ENCODE measurements around the gene SERINC4. TPM values are rescaled to one million over a fixed set of nuclear protein-coding genes. Genes with fewer than 3 reads are reported as not detected.
"Not testable (repeated sequence)": the region's sequence is repeated elsewhere in the genome, so short reads cannot be mapped to it uniquely, and the experiment has no call there.

The SERINC4 gene
- total and polyA plus RNA-seq, 10 of the 15 experiments (the other 5 are each of a cell fraction or from before 2014, with no cell fraction given): 0.06 to 0.96 (median 0.26) TPM; not detected in 1

GRCh38 chr15:43802676-43803075 is 2.7 kb upstream of the SERINC4 start:
- H4K20me1 ChIP-seq (ENCODE audit: control insufficient read depth, insufficient read depth); DNase-seq (ENCODE audit: low read depth, low spot score); FAIRE-seq; intact Hi-C loops (cut with micrococcal nuclease; ENCODE audit: unreplicated experiment); H3K9me3 ChIP-seq (replicated peaks; ENCODE audit: control insufficient read depth, insufficient read depth, low read length); H3K9ac ChIP-seq (ENCODE audit: control insufficient read depth, insufficient read depth, low read length); H3K4me3 ChIP-seq; H3K27ac ChIP-seq (ENCODE audit: control insufficient read depth, insufficient read depth); ATAC-seq; BruUV-seq (replicated peaks); H3K4me2 ChIP-seq (ENCODE audit: control insufficient read depth, insufficient read depth); H3K27me3 ChIP-seq (replicated peaks in 1 of 2; ENCODE audit: control insufficient read depth in 2 of 2, insufficient read depth in 2 of 2, low read length in 1 of 2); H2AFZ ChIP-seq (ENCODE audit: control insufficient read depth, low read depth, low read length); RAD21 ChIA-PET (ENCODE audit: unreplicated experiment): not testable (repeated sequence)
- WGBS (ENCODE audit: insufficient coverage, insufficient replicate concordance, low lambda C conversion rate, missing lambda C conversion rate): 100% methylated on average over 7 of the region's 7 CpGs
- peaks cover 24% of the 10 kb centered on the region for H3K4me1 ChIP-seq (ENCODE audit: control insufficient read depth, insufficient read depth, low read length)
- peaks cover 5 to 22% of the 10 kb centered on the region in 2 experiments for H3K36me3 ChIP-seq (ENCODE audit: control insufficient read depth in 2 of 2, insufficient read depth in 2 of 2, low read length in 1 of 2)
- H3K79me2 ChIP-seq (ENCODE audit: control insufficient read depth, insufficient read depth, low read length): peaks cover 16% of the 10 kb centered on the region
- ChIA-PET POLR2A (interaction anchor here (1.4 kb wide), 1 partner anchor 11 kb away, joined by 3 read pairs; no protein-coding TSS in a partner anchor), SMC1A (ENCODE audit: uncharacterized antibody, unreplicated experiment) (interaction anchor here (0.9 to 1.2 kb wide), 2 partner anchors 10 to 29 kb away, joined by 3 read pairs; no protein-coding TSS in a partner anchor), CTCF (interaction anchor here (1.7 kb wide), 1 partner anchor 26 kb away, joined by 5 read pairs; the partner anchor contains the start of gene ELL3)
- TF ChIP-seq SMAD5 (IDR thresholded peaks at IDR 0.05; ENCODE audit: low read depth): 0 out of 2 replicates have a peak, but pooled peaks have one; percentile 23
- in situ Hi-C loops (cut with MboI): loop anchor here (5.0 kb wide), 1 partner anchor 50 kb away; no protein-coding TSS in a partner anchor

- DNase-seq (ENCODE audit: low read depth, low spot score) (peak; percentile 55), ATAC-seq (peak; percentile 93), FAIRE-seq (peak; percentile 95)
- peaks cover 3 to 29% of the 10 kb centered on the region in 2 experiments for H3K36me3 ChIP-seq (ENCODE audit: control insufficient read depth in 2 of 2, insufficient read depth in 2 of 2, low read length in 1 of 2)
- intact Hi-C loops (cut with micrococcal nuclease; ENCODE audit: unreplicated experiment) (loop anchor here (1.0 to 2.0 kb wide), 2 partner anchors 8 to 28 kb away; partner anchors contain the start of gene SERF2), in situ Hi-C loops (cut with MboI) (loop anchor here (5.0 kb wide), 1 partner anchor 48 kb away; no protein-coding TSS in a partner anchor)
- H4K20me1 ChIP-seq (ENCODE audit: control insufficient read depth, insufficient read depth): no peaks in the 10 kb centered on the region
- peak within 1 kb of the TSS; percentile 53 for H2AFZ ChIP-seq (ENCODE audit: control insufficient read depth, low read depth, low read length)
- RAD21 ChIA-PET (ENCODE audit: unreplicated experiment): interaction anchor here (0.9 to 4.3 kb wide), 8 partner anchors 8 to 51 kb away, joined by 3 to 19 read pairs (median 10); partner anchors contain the start of genes ELL3 and MFAP1
- CTCF ChIA-PET: interaction anchor here (0.9 to 1.9 kb wide), 7 partner anchors 8 to 51 kb away, joined by 3 to 9 read pairs (median 6); partner anchors contain the start of gene ELL3
- no peaks in the 10 kb centered on the region for H3K9me3 ChIP-seq (replicated peaks; ENCODE audit: control insufficient read depth, insufficient read depth, low read length)
- WGBS (ENCODE audit: insufficient coverage, insufficient replicate concordance, low lambda C conversion rate, missing lambda C conversion rate): 2% methylated on average over 41 of the region's 44 CpGs
- H3K79me2 ChIP-seq (ENCODE audit: control insufficient read depth, insufficient read depth, low read length): peaks cover 19% of the 10 kb centered on the region
- H3K27ac ChIP-seq (ENCODE audit: control insufficient read depth, insufficient read depth): peak within 1 kb of the TSS; percentile 75
- peak within 1 kb of the TSS; percentile 78 for H3K4me3 ChIP-seq
- peaks cover 24% of the 10 kb centered on the region for H3K4me1 ChIP-seq (ENCODE audit: control insufficient read depth, insufficient read depth, low read length)
- no peaks in the 10 kb centered on the region for H3K27me3 ChIP-seq (replicated peaks in 1 of 2; ENCODE audit: control insufficient read depth in 2 of 2, insufficient read depth in 2 of 2, low read length in 1 of 2)
- SMC1A ChIA-PET (ENCODE audit: uncharacterized antibody, unreplicated experiment): interaction anchor here (0.7 to 2.5 kb wide), 10 partner anchors 8 to 68 kb away, joined by 3 to 18 read pairs (median 4); partner anchors contain the start of genes ELL3, MFAP1, SERF2 and WDR76
- peak within 1 kb of the TSS; percentile 52 for H3K4me2 ChIP-seq (ENCODE audit: control insufficient read depth, insufficient read depth)
- peak within 1 kb of the TSS; percentile 87 for H3K9ac ChIP-seq (ENCODE audit: control insufficient read depth, insufficient read depth, low read length)
- POLR2A ChIA-PET: interaction anchor here (0.5 to 4.6 kb wide), 15 partner anchors 8 to 304 kb away, joined by 3 to 41 read pairs (median 6); partner anchors contain the start of genes ELL3, MFAP1 and SERF2
- TSS peak; percentile 46 for BruUV-seq (replicated peaks)
- no peak for TF ChIP-seq NR2C2 (IDR thresholded peaks at IDR 0.05; ENCODE audit: borderline replicate concordance, control insufficient read depth, insufficient read length, low read depth)
- peak; percentile 38; the same call in 1 of the 2 replicates for TF ChIP-seq CHD2 (IDR thresholded peaks at IDR 0.05; ENCODE audit: borderline replicate concordance, low read depth, low read length)
- TF ChIP-seq CHD1 (IDR thresholded peaks at IDR 0.05; ENCODE audit: low read depth, low read length): no peak
- no peak for TF ChIP-seq ZBTB4 (CRISPR knock-in tag; IDR thresholded peaks at IDR 0.05)
- no peak for TF ChIP-seq LARP7 (IDR thresholded peaks at IDR 0.05)
- no peak for TF ChIP-seq BRCA1 (IDR thresholded peaks at IDR 0.05; ENCODE audit: low read depth, low read length)
- TF ChIP-seq MAX (IDR thresholded peaks at IDR 0.05; ENCODE audit: low read depth, low read length): peak; percentile 87
- TF ChIP-seq KDM1A (IDR thresholded peaks at IDR 0.05; ENCODE audit: borderline replicate concordance): no peak
These were observed 494 bp upstream of the SERINC4 start, which contains the start of gene HYPK for GRCh38 chr15:43800286-43801141. Gene HYPK, plus strand, starts transcription at chr15:43800599. Its CDS starts 24 bp downstream, at chr15:43800623.
